Measurements from ENCODE around the gene SESTD1.

SESTD1 gene

DNA sequence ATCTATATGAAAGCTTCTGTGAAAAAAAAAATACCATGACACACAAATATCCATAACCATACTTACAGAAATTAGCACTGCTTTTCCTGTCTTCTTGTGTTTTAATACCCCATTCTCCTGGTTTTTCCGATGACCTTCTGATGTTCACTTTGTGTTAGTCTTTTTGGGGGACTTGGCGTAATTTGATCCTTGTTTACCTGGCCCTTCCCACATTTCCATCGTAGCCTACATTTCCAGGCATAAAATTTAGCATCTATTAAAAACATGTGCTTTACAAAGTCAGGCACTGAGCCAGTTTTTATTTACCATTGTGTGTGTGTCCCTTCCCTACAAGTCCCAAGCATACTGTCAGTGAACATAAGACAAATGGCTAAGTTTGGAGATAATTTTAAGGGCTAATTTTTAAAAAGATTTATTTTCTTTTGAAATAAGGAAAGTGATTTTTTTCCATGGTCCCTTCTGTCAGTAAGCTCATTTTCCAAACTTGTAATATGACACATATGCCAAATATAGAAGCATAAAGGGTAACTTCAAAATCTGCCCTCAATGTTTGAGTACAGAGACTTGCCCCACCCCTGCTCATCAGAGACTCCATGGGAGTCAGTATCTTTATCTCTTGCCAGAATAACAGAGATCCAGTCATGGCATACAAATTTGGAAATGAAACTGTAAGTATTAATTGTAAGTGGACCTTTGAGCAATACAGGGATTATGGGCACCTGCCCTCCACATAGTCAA lies 27.3 kb downstream of the SESTD1 start:
- Histone ChIP-seq H3K79me2 (ENCODE audit: control insufficient read depth, insufficient read depth, low read length, unreplicated experiment) (peaks cover 84% of the 10 kb centered on the region), H3K4me1 (ENCODE audit: control insufficient read depth, insufficient read depth, low read length, unreplicated experiment) (peaks cover 45% of the 10 kb centered on the region), H2AFZ (ENCODE audit: low read length, unreplicated experiment) (no peak overlapping the region), H3K4me3 (ENCODE audit: low read depth, low read length) (no peak overlapping the region), H3K27me3 (ENCODE audit: insufficient read depth, low read length) (no peaks in the 10 kb centered on the region), H3K36me3 (ENCODE audit: insufficient read depth, low read length) (no peaks in the 10 kb centered on the region; the same call in 1 of the 2 replicates), H3K27ac (ENCODE audit: low read depth, low read length) (no peak overlapping the region)

GRCh38 chr2:179235463-179236108 lies 29.0 kb downstream of the SESTD1 start:
- no peak overlapping the region for H2AFZ ChIP-seq (ENCODE audit: low read length, unreplicated experiment)
- H3K27me3 ChIP-seq (ENCODE audit: insufficient read depth, low read length): no peaks in the 10 kb centered on the region
- no peak overlapping the region for H3K4me3 ChIP-seq (ENCODE audit: low read depth, low read length)
- no peak overlapping the region for H3K27ac ChIP-seq (ENCODE audit: low read depth, low read length)
- peaks cover 80% of the 10 kb centered on the region for H3K79me2 ChIP-seq (ENCODE audit: control insufficient read depth, insufficient read depth, low read length, unreplicated experiment)
- H3K36me3 ChIP-seq (ENCODE audit: insufficient read depth, low read length): no peaks in the 10 kb centered on the region; the same call in 1 of the 2 replicates
- peaks cover 49% of the 10 kb centered on the region for H3K4me1 ChIP-seq (ENCODE audit: control insufficient read depth, insufficient read depth, low read length, unreplicated experiment)

- H3K4me3 ChIP-seq (ENCODE audit: low read depth, low read length): no peak overlapping the region
- no peak overlapping the region for H3K27ac ChIP-seq (ENCODE audit: low read depth, low read length)
- no peaks in the 10 kb centered on the region; the same call in 1 of the 2 replicates for H3K36me3 ChIP-seq (ENCODE audit: insufficient read depth, low read length)
- H2AFZ ChIP-seq (ENCODE audit: low read length, unreplicated experiment): no peak overlapping the region
- no peaks in the 10 kb centered on the region for H3K27me3 ChIP-seq (ENCODE audit: insufficient read depth, low read length)
- H3K4me1 ChIP-seq (ENCODE audit: control insufficient read depth, insufficient read depth, low read length, unreplicated experiment): peaks cover 41% of the 10 kb centered on the region
- peaks cover 74% of the 10 kb centered on the region for H3K79me2 ChIP-seq (ENCODE audit: control insufficient read depth, insufficient read depth, low read length, unreplicated experiment)
Measured at GRCh38 chr2:179234658-179235240, 29.9 kb downstream of the SESTD1 start.

DNA sequence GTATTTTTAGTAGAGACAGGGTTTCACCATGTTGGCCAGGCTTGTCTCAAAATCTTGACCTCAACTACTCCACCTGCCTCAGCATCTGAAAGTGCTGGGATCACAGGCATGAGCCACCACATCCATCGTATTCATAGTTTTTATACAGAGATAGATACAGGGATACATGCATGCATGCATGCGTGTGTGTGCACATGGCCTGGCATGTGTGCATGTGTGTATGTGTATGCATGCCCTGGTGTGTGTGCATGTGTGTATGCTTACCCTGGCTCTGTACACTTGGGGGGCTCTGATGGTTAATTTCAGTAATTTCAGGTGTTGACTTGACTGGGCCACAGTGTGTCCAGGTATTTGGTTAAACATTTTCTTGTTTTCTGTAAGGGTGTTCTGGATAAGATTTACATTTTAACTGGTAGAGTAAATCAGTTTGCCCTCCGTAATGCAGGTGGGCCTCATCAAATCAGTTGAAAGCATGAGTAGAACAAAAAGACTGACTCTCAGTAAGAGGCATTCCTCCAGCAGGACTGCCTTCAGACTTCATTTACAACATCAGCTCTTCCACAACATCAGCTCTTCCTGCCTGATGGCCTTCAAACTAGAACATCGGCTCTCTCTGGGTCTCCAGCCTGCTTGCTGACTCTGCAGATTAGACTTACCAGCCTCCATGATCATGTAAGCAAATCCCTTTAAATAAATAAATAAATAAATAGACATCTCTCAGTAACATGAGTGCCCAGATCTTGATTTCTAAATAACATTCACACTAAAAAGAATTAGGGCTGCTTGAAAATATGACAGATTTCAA lies 30.8 kb downstream of the SESTD1 start:
- H3K79me2 ChIP-seq (ENCODE audit: control insufficient read depth, insufficient read depth, low read length, unreplicated experiment): peaks cover 72% of the 10 kb centered on the region
- no peak overlapping the region for H3K4me3 ChIP-seq (ENCODE audit: low read depth, low read length)
- no peak overlapping the region for H2AFZ ChIP-seq (ENCODE audit: low read length, unreplicated experiment)
- no peaks in the 10 kb centered on the region for H3K27me3 ChIP-seq (ENCODE audit: insufficient read depth, low read length)
- peaks cover 32% of the 10 kb centered on the region for H3K4me1 ChIP-seq (ENCODE audit: control insufficient read depth, insufficient read depth, low read length, unreplicated experiment)
- peaks cover 4% of the 10 kb centered on the region; the same call in 1 of the 2 replicates for H3K36me3 ChIP-seq (ENCODE audit: insufficient read depth, low read length)
- no peak overlapping the region for H3K27ac ChIP-seq (ENCODE audit: low read depth, low read length)

GRCh38 chr2:179233083-179233490 lies 31.5 kb downstream of the SESTD1 start:
- Histone ChIP-seq H3K27me3 (ENCODE audit: insufficient read depth, low read length) (no peaks in the 10 kb centered on the region), H3K79me2 (ENCODE audit: control insufficient read depth, insufficient read depth, low read length, unreplicated experiment) (peaks cover 72% of the 10 kb centered on the region), H3K36me3 (ENCODE audit: insufficient read depth, low read length) (peaks cover 6% of the 10 kb centered on the region; the same call in 1 of the 2 replicates), H3K27ac (ENCODE audit: low read depth, low read length) (no peak overlapping the region), H2AFZ (ENCODE audit: low read length, unreplicated experiment) (no peak overlapping the region), H3K4me3 (ENCODE audit: low read depth, low read length) (no peak overlapping the region), H3K4me1 (ENCODE audit: control insufficient read depth, insufficient read depth, low read length, unreplicated experiment) (peaks cover 25% of the 10 kb centered on the region)

- Histone ChIP-seq H3K27me3 (ENCODE audit: insufficient read depth, low read length) (no peaks in the 10 kb centered on the region), H3K36me3 (ENCODE audit: insufficient read depth, low read length) (peaks cover 6% of the 10 kb centered on the region; the same call in 1 of the 2 replicates), H3K79me2 (ENCODE audit: control insufficient read depth, insufficient read depth, low read length, unreplicated experiment) (peaks cover 77% of the 10 kb centered on the region), H3K4me3 (ENCODE audit: low read depth, low read length) (no peak overlapping the region), H2AFZ (ENCODE audit: low read length, unreplicated experiment) (no peak overlapping the region), H3K27ac (ENCODE audit: low read depth, low read length) (no peak overlapping the region), H3K4me1 (ENCODE audit: control insufficient read depth, insufficient read depth, low read length, unreplicated experiment) (peaks cover 4% of the 10 kb centered on the region)
Measured at GRCh38 chr2:179226961-179227259, 37.7 kb downstream of the SESTD1 start.

DNA sequence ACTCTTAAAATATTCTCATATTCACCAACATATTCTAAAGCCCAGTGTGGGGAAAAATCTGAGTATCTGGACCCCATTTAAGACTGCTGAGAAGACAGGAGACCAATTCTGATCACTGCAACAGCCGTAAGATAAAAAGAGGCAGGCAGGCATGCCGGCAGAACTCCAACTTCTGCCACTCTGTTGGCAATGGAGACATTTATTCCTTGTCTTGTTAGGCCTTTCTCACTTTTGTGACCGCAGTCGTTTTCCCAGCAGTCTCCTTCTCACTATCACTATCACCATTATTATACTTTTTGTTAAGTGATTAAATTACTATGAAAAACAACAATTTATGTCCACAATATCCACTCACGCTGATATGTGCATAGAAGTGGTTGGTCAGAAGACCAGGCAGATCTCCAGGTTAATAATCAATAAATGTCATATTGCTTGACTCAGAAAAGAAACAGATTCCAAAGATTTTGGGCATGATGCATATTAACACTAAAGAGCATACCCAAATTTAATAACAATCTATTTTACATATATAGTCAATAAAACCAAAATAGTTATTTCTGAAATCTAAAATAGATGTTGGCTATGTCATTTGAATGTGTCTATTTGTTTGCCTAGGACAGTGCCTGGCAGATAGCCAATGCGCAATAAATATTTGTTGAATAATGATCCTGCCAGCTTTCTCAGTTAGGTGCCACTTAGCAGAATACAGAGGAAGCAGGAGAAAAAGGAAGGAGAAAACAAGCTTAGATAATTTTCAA lies 38.2 kb downstream of the SESTD1 start:
- no peaks in the 10 kb centered on the region for H3K4me1 ChIP-seq (ENCODE audit: control insufficient read depth, insufficient read depth, low read length, unreplicated experiment)
- no peak overlapping the region for H3K27ac ChIP-seq (ENCODE audit: low read depth, low read length)
- no peak overlapping the region for H3K4me3 ChIP-seq (ENCODE audit: low read depth, low read length)
- H2AFZ ChIP-seq (ENCODE audit: low read length, unreplicated experiment): no peak overlapping the region
- H3K27me3 ChIP-seq (ENCODE audit: insufficient read depth, low read length): no peaks in the 10 kb centered on the region
- peaks cover 6% of the 10 kb centered on the region; the same call in 1 of the 2 replicates for H3K36me3 ChIP-seq (ENCODE audit: insufficient read depth, low read length)
- peaks cover 77% of the 10 kb centered on the region for H3K79me2 ChIP-seq (ENCODE audit: control insufficient read depth, insufficient read depth, low read length, unreplicated experiment)

- Histone ChIP-seq H3K79me2 (ENCODE audit: control insufficient read depth, insufficient read depth, low read length, unreplicated experiment) (peaks cover 76% of the 10 kb centered on the region), H3K36me3 (ENCODE audit: insufficient read depth, low read length) (peaks cover 6% of the 10 kb centered on the region; the same call in 1 of the 2 replicates), H3K4me1 (ENCODE audit: control insufficient read depth, insufficient read depth, low read length, unreplicated experiment) (peaks cover 6% of the 10 kb centered on the region), H3K27me3 (ENCODE audit: insufficient read depth, low read length) (no peaks in the 10 kb centered on the region), H3K4me3 (ENCODE audit: low read depth, low read length) (no peak overlapping the region), H3K27ac (ENCODE audit: low read depth, low read length) (no peak overlapping the region), H2AFZ (ENCODE audit: low read length, unreplicated experiment) (no peak overlapping the region)
Measured at GRCh38 chr2:179224361-179224760, 40.3 kb downstream of the SESTD1 start.

DNA sequence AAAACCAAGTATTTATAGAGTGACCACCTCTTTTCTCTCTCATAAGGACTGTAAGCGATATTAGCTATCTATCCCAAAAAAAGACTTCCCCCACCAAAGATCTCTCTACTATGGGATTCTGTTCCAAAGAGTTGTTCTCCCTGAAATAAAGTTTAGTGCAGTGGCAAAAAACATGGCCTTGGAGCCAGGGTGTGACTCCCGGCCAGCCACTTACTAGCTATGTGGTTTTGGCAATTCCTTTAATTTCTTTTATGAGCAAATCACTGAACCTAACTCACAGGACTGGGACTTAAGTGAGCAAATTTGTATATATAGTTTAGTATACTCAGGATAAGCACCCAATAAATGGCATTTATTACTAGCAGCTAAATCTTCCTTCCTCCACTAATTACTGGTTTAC lies 42.6 kb downstream of the SESTD1 start:
- Histone ChIP-seq H3K27me3 (ENCODE audit: insufficient read depth, low read length) (no peaks in the 10 kb centered on the region), H3K36me3 (ENCODE audit: insufficient read depth, low read length) (no peaks in the 10 kb centered on the region), H3K4me1 (ENCODE audit: control insufficient read depth, insufficient read depth, low read length, unreplicated experiment) (peaks cover 6% of the 10 kb centered on the region), H3K4me3 (ENCODE audit: low read depth, low read length) (no peak overlapping the region), H2AFZ (ENCODE audit: low read length, unreplicated experiment) (no peak overlapping the region), H3K79me2 (ENCODE audit: control insufficient read depth, insufficient read depth, low read length, unreplicated experiment) (peaks cover 68% of the 10 kb centered on the region), H3K27ac (ENCODE audit: low read depth, low read length) (no peak overlapping the region)

Data from ACC112 (cell line).